ENCODE measurements around the gene METRNL. TPM values are rescaled to one million over a fixed set of nuclear protein-coding genes. Genes with fewer than 3 reads are reported as not detected.

Gene METRNL
- total RNA-seq, 2 experiments from 2014 or later, result 16.9 to 23.3 TPM

DNA sequence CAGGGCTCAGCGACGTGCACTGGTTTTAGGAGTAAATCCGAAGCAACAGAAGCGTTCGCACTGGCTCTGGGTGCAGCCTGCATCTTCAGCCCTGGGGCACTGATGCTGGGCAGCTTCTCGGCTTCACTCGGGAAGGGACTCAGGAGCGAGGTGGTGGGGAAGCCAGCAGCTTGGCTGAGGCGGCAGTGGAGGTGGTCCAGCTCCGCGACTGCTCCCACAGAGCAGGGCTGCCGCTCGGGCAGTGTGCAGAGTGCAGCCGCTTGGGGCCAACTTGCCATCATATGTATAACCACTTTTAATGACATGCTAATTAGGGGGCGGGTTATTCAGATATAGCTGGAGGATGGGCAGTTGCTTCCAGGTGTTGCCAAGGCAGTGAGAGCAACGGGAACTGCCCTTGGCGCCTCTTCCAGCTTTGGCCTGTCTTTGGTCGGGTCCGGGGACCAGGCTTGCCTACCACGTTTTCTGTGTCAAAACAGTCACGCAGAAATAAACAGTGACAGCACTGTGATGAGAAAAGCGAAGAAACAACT, 26.7 kb downstream of the METRNL start:
- no peak for DNase-seq (ENCODE audit: low spot score)
- TF ChIP-seq, protein P1, sequence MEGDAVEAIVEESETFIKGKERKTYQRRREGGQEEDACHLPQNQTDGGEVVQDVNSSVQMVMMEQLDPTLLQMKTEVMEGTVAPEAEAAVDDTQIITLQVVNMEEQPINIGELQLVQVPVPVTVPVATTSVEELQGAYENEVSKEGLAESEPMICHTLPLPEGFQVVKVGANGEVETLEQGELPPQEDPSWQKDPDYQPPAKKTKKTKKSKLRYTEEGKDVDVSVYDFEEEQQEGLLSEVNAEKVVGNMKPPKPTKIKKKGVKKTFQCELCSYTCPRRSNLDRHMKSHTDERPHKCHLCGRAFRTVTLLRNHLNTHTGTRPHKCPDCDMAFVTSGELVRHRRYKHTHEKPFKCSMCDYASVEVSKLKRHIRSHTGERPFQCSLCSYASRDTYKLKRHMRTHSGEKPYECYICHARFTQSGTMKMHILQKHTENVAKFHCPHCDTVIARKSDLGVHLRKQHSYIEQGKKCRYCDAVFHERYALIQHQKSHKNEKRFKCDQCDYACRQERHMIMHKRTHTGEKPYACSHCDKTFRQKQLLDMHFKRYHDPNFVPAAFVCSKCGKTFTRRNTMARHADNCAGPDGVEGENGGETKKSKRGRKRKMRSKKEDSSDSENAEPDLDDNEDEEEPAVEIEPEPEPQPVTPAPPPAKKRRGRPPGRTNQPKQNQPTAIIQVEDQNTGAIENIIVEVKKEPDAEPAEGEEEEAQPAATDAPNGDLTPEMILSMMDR (conservative IDR thresholded peaks at IDR 0.05; ENCODE audit: low read length), result no peak
- no peak for TF ChIP-seq EZH2phosphoT487 (IDR thresholded peaks at IDR 0.05; ENCODE audit: borderline replicate concordance, low read depth, low read length)
- Histone ChIP-seq H3K4me3 (ENCODE audit: low read depth, low read length, poor library complexity, severe bottlenecking) (no peak overlapping the region), H3K27ac (ENCODE audit: low read depth, low read length, poor library complexity, severe bottlenecking) (no peak overlapping the region), H3K4me1 (ENCODE audit: insufficient read depth, low read length, poor library complexity, severe bottlenecking) (peaks cover 17% of the 10 kb centered on the region), H3K4me2 (ENCODE audit: low read length) (no peak overlapping the region), H4K20me1 (ENCODE audit: insufficient read depth, low read length) (no peaks in the 10 kb centered on the region), H3K9me3 (ENCODE audit: low read length) (no peaks in the 10 kb centered on the region), H3K36me3 (ENCODE audit: insufficient read depth, low read length) (no peaks in the 10 kb centered on the region), H2AFZ (ENCODE audit: low read length) (no peak overlapping the region), H3K9me2 (ENCODE audit: insufficient read depth, low read length) (no peaks in the 10 kb centered on the region), H3K79me2 (ENCODE audit: insufficient read depth, low read depth, low read length) (no peaks in the 10 kb centered on the region)
- intact Hi-C loops (cut with micrococcal nuclease; ENCODE audit: unreplicated experiment), result no loop called here
- CTCF ChIA-PET (ENCODE audit: unreplicated experiment), result no interaction called here
- POLR2A ChIA-PET, result no interaction called here
- BruUV-seq (replicated peaks), result no TSS peak

DNA sequence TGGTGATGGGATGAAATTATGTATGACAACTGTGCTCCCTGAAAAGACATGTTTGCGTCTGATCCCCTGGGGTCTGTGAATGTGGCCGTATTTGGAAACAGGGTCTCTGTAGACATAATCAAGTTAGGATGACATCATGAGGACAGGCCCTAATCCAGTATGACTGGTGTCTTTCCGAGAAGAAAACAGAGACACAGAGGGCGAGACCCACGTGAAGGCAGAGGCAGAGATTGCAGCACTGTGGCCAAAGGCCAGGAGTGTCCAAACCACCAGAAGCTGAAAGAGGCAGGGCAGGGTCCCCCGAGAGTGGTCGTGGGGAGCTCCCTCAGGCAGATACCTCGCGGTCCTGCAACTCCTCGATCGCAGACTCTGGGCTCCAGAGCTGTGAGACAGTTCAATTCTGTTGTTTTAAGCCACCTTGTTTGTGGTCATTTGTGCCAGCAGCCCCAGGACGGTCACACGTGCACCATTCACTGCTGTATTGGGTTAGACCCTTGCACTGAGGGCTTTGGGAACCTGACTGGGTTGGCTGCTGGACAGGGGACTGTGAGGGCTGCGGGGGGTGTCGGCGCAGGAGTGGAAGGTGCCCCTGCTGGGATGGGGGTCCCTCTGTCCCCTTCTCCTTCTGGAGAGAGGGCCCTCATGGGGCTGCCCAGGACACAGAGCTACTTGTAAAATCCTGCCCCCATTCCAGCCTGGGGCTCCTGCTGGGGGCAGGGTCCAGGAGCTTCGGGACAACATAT, 27.7 kb downstream of the METRNL start:
- H3K9me3 ChIP-seq (ENCODE audit: low read length), result no peaks in the 10 kb centered on the region
- ChIA-PET CTCF (ENCODE audit: unreplicated experiment) (no interaction called here), POLR2A (no interaction called here)
- no peak overlapping the region for H3K4me3 ChIP-seq (ENCODE audit: low read depth, low read length, poor library complexity, severe bottlenecking)
- intact Hi-C loops (cut with micrococcal nuclease; ENCODE audit: unreplicated experiment), result no loop called here
- H3K4me1 ChIP-seq (ENCODE audit: insufficient read depth, low read length, poor library complexity, severe bottlenecking), result peaks cover 8% of the 10 kb centered on the region
- no peak overlapping the region for H3K4me2 ChIP-seq (ENCODE audit: low read length)
- H3K27ac ChIP-seq (ENCODE audit: low read depth, low read length, poor library complexity, severe bottlenecking), result no peak overlapping the region
- no peak for TF ChIP-seq EZH2phosphoT487 (IDR thresholded peaks at IDR 0.05; ENCODE audit: borderline replicate concordance, low read depth, low read length)
- TF ChIP-seq, protein P1 (conservative IDR thresholded peaks at IDR 0.05; ENCODE audit: low read length), result no peak
- H4K20me1 ChIP-seq (ENCODE audit: insufficient read depth, low read length), result no peaks in the 10 kb centered on the region
- no peaks in the 10 kb centered on the region for H3K79me2 ChIP-seq (ENCODE audit: insufficient read depth, low read depth, low read length)
- no peak overlapping the region for H2AFZ ChIP-seq (ENCODE audit: low read length)
- no peaks in the 10 kb centered on the region for H3K9me2 ChIP-seq (ENCODE audit: insufficient read depth, low read length)
- no peaks in the 10 kb centered on the region for H3K36me3 ChIP-seq (ENCODE audit: insufficient read depth, low read length)
- BruUV-seq (replicated peaks), result no TSS peak
- DNase-seq (ENCODE audit: low spot score), result no peak

DNA sequence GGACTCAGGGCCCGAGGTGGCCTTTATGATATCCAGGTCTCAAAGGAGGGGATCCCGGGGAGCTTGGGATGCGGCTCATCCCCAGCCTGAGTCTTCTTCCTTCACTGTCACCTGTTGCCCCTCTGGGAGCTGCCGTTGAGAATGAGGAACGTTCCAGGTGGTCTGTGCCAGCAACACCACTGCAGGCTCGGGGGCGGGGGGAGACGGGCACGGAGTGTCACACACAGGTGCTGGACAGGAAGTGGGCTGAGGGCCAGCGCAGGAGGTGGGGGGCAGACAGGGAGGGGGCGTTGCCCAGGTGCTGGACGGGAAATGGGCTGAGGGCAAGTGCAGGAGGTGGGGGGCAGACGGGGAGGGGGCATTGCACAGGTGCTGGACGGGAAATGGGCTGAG, 28.2 kb downstream of the METRNL start:
- ChIA-PET POLR2A (no interaction called here), CTCF (ENCODE audit: unreplicated experiment) (no interaction called here)
- intact Hi-C loops (cut with micrococcal nuclease; ENCODE audit: unreplicated experiment), result no loop called here
- no peaks in the 10 kb centered on the region for H3K79me2 ChIP-seq (ENCODE audit: insufficient read depth, low read depth, low read length)
- H3K27ac ChIP-seq (ENCODE audit: low read depth, low read length, poor library complexity, severe bottlenecking), result no peak overlapping the region
- H2AFZ ChIP-seq (ENCODE audit: low read length), result no peak overlapping the region
- H3K36me3 ChIP-seq (ENCODE audit: insufficient read depth, low read length), result no peaks in the 10 kb centered on the region
- H4K20me1 ChIP-seq (ENCODE audit: insufficient read depth, low read length), result no peaks in the 10 kb centered on the region
- H3K4me2 ChIP-seq (ENCODE audit: low read length), result no peak overlapping the region
- TF ChIP-seq EZH2phosphoT487 (IDR thresholded peaks at IDR 0.05; ENCODE audit: borderline replicate concordance, low read depth, low read length), result no peak
- TF ChIP-seq, protein P1 (conservative IDR thresholded peaks at IDR 0.05; ENCODE audit: low read length), result no peak
- no peaks in the 10 kb centered on the region for H3K9me3 ChIP-seq (ENCODE audit: low read length)
- H3K4me3 ChIP-seq (ENCODE audit: low read depth, low read length, poor library complexity, severe bottlenecking), result no peak overlapping the region
- DNase-seq (ENCODE audit: low spot score), result peak; percentile 40
- peaks cover 8% of the 10 kb centered on the region for H3K4me1 ChIP-seq (ENCODE audit: insufficient read depth, low read length, poor library complexity, severe bottlenecking)
- BruUV-seq (replicated peaks), result no TSS peak
- H3K9me2 ChIP-seq (ENCODE audit: insufficient read depth, low read length), result no peaks in the 10 kb centered on the region

Measured in OCI-LY7 (cell line).